MCF 10A (cell line): ENCODE data around the gene BMAL2. TPM values are rescaled to one million over a fixed set of nuclear protein-coding genes. Genes with fewer than 3 reads are reported as not detected.

Source experiments
- BruUV-seq: library from RNA; stranded (reverse); fragments of 400-500 nt; replicated peaks from 2 replicates; lab custom pipeline; 2021; lab: Mats Ljungman, UMichigan
- CTCF ChIA-PET: fragments of 300-600 bp; sonication (Branson Sonifier 250); formaldehyde crosslinking; extraction: SDS; loops from one replicate; lab custom pipeline; 2021; ENCODE audit warnings: antibody characterized with exemption, inconsistent platforms; lab: Yijun Ruan, JAX
- POLR2A ChIA-PET: fragments of 300-600, 350-650 bp; sonication (Branson Sonifier 250); formaldehyde crosslinking; extraction: SDS; loops from one replicate; lab custom pipeline; 2020; ENCODE audit warnings: antibody characterized with exemption, inconsistent platforms; lab: Yijun Ruan, JAX
- DNase-seq: peaks from one replicate; pipeline ENCODE4 v3.0.0-alpha.2; 2018; ENCODE audit not compliant: unreplicated experiment
- H3K27ac Mint-ChIP-seq: one replicate; pipeline ENCODE4 v1.8.0; 2022; ENCODE audit warnings: mild to moderate bottlenecking, low read depth, mixed read lengths; ENCODE audit not compliant: unreplicated experiment
- H3K27me3 Mint-ChIP-seq: one replicate; pipeline ENCODE4 v1.8.0; 2022; ENCODE audit warnings: mixed read lengths; ENCODE audit not compliant: insufficient read depth, unreplicated experiment
- H3K36me3 Mint-ChIP-seq: one replicate; pipeline ENCODE4 v1.8.0; 2022; ENCODE audit warnings: mild to moderate bottlenecking, moderate library complexity, mixed read lengths; ENCODE audit not compliant: insufficient read depth, unreplicated experiment
- H3K4me1 Mint-ChIP-seq: one replicate; pipeline ENCODE4 v1.8.0; 2022; ENCODE audit warnings: mixed read lengths; ENCODE audit not compliant: insufficient read depth, unreplicated experiment
- H3K4me3 Mint-ChIP-seq: one replicate; pipeline ENCODE4 v1.8.0; 2022; ENCODE audit warnings: mild to moderate bottlenecking, moderate library complexity, mixed read lengths; ENCODE audit not compliant: unreplicated experiment
- H3K9me3 Mint-ChIP-seq: one replicate; pipeline ENCODE4 v1.8.0; 2022; ENCODE audit warnings: mixed read lengths; ENCODE audit not compliant: unreplicated experiment
- intact Hi-C: fragments of 100-400 bp; cut with micrococcal nuclease; formaldehyde crosslinking; loops from 2 replicates; pipeline ENCODE4 v1.14.1; 2022
- total RNA-seq: library from RNA; stranded (reverse); gene quantifications from 2 replicates; pipeline ENCODE4 v1.2.3, GENCODE V29; 2022
- TF ChIP-seq, protein P1 (sequence below): fragments of 200-600 bp; IDR thresholded peaks from one replicate; pipeline ENCODE4 v1.8.0; 2022; ENCODE audit warnings: antibody characterized with exemption, mild to moderate bottlenecking; ENCODE audit not compliant: unreplicated experiment

Gene BMAL2
- total RNA-seq, 1 experiment from 2014 or later, result 18.0 TPM

DNA sequence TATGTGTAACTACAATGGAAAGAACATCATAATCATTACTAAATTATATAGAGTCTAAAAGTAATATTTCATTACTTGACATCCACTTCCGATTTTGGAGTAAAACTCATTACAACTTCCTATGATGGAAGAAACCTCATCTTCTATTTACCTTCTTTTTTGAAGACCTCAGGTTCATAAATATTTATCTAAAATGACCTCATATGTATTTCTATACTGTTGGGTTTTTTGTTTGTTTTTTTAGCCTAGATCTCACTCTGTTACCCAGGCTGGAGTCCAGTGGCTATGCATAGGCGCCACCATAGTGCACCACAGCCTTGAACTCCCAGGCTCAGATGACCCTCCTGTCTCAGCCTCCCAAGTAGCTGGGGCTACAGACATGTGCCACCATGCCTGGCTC, 39.9 kb upstream of the BMAL2 start:
- Mint-ChIP-seq H3K9me3 (no peaks in the 10 kb centered on the region), H3K4me3 (no peak overlapping the region), H3K36me3 (no peaks in the 10 kb centered on the region), H3K27ac (no peak overlapping the region), H3K27me3 (no peaks in the 10 kb centered on the region), H3K4me1 (peaks cover 4% of the 10 kb centered on the region)
- ChIA-PET CTCF (no interaction called here), POLR2A (no interaction called here)
- intact Hi-C loops, result no loop called here
- no peak for DNase-seq
- TF ChIP-seq, protein P1, sequence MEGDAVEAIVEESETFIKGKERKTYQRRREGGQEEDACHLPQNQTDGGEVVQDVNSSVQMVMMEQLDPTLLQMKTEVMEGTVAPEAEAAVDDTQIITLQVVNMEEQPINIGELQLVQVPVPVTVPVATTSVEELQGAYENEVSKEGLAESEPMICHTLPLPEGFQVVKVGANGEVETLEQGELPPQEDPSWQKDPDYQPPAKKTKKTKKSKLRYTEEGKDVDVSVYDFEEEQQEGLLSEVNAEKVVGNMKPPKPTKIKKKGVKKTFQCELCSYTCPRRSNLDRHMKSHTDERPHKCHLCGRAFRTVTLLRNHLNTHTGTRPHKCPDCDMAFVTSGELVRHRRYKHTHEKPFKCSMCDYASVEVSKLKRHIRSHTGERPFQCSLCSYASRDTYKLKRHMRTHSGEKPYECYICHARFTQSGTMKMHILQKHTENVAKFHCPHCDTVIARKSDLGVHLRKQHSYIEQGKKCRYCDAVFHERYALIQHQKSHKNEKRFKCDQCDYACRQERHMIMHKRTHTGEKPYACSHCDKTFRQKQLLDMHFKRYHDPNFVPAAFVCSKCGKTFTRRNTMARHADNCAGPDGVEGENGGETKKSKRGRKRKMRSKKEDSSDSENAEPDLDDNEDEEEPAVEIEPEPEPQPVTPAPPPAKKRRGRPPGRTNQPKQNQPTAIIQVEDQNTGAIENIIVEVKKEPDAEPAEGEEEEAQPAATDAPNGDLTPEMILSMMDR, result no peak
- BruUV-seq, result no TSS peak

DNA sequence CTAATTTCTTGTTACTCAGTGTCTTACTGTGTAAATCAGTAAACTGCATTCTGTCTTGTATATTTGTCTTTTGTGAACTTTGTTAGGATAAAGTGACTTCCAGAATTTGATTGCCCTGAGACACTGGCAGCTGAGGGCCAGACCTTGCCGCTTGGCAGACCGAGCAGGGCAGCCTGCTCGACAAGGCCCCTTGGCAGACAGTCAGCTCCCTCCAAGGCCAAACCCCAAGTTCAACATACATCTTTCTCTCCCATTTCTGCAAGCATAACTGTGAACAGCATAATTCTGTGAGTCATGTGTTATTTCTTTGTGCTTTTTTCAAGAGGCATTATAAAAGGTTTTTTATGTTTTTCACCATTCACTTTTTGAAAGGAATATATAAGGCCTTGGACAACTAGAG, 39.2 kb upstream of the BMAL2 start:
- no TSS peak for BruUV-seq
- peaks cover 4% of the 10 kb centered on the region for H3K4me1 Mint-ChIP-seq
- no peaks in the 10 kb centered on the region for H3K9me3 Mint-ChIP-seq
- POLR2A ChIA-PET, result no interaction called here
- peaks cover 7% of the 10 kb centered on the region for H3K36me3 Mint-ChIP-seq
- intact Hi-C loops, result no loop called here
- CTCF ChIA-PET, result no interaction called here
- TF ChIP-seq, protein P1, result no peak
- DNase-seq, result no peak
- H3K27me3 Mint-ChIP-seq, result no peaks in the 10 kb centered on the region
- H3K4me3 Mint-ChIP-seq, result no peak overlapping the region
- no peak overlapping the region for H3K27ac Mint-ChIP-seq

DNA sequence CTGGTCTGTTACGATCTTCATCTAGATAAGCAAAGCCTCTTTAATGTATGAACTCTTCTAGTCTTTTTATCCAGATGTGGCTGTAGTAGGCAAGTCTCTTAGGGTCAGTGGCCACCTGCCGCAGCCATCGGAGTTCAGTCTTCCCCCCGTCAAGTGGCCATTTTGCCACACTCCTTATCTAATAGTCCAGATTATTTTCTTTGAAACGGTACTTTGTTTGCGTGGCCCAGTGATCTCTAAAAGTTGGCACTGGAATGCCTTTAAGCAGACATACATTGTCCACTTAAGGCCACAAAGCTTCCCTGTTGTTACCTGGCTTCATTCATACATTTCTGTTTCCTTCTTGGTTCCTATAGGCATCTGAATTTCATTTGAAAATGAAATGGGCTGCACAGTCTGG, 36.0 kb upstream of the BMAL2 start:
- Mint-ChIP-seq H3K9me3 (no peaks in the 10 kb centered on the region), H3K27me3 (no peaks in the 10 kb centered on the region), H3K36me3 (peaks cover 18% of the 10 kb centered on the region), H3K27ac (no peak overlapping the region), H3K4me3 (no peak overlapping the region), H3K4me1 (no peaks in the 10 kb centered on the region)
- TF ChIP-seq, protein P1, result no peak
- ChIA-PET POLR2A (interaction anchor here (0.7 kb wide), 1 partner anchor 227 kb away, joined by 4 read pairs; no protein-coding TSS in a partner anchor), CTCF (interaction anchor here (0.7 to 2.7 kb wide), 3 partner anchors 9 to 278 kb away, joined by 3 to 22 read pairs (median 5); no protein-coding TSS in a partner anchor)
- intact Hi-C loops, result no loop called here
- no peak for DNase-seq
- BruUV-seq, result no TSS peak

DNA sequence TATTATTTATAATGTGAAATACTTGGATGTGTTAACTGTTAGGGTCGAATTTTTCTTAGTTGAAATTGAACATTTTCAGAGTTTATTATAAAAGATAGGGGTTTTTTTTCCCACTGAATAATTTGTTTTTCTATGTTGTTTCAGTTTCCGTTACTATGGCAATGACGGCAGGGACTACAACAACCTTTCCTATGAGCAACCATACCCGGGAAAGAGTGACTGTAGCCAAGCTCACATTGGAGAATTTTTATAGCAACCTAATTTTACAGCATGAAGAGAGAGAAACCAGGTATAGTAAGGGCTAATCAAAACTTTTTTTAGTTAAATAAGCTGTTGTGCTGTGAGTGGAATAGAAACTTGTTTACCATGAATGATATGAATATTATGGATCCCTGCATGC, 35.1 kb upstream of the BMAL2 start:
- CTCF ChIA-PET, result interaction anchor here (0.7 to 2.7 kb wide), 4 partner anchors 8 to 279 kb away, joined by 3 to 22 read pairs (median 4); no protein-coding TSS in a partner anchor

More for the DNA sequence above, 35.1 kb upstream of the BMAL2 start:
- intact Hi-C loops, result no loop called here
- DNase-seq, result no peak
- Mint-ChIP-seq H3K4me1 (no peaks in the 10 kb centered on the region), H3K4me3 (no peak overlapping the region), H3K36me3 (peaks cover 18% of the 10 kb centered on the region), H3K27ac (no peak overlapping the region), H3K9me3 (no peaks in the 10 kb centered on the region), H3K27me3 (no peaks in the 10 kb centered on the region)
- no TSS peak for BruUV-seq
- TF ChIP-seq, protein P1, result no peak
- POLR2A ChIA-PET, result interaction anchor here (0.7 kb wide), 1 partner anchor 226 kb away, joined by 4 read pairs; no protein-coding TSS in a partner anchor
